Endothelial cell of umbilical vein (primary cell): ENCODE data around the gene PCMTD2. TPM values are rescaled to one million over a fixed set of nuclear protein-coding genes. Genes with fewer than 3 reads are reported as not detected.
"Not testable (repeated sequence)": the region's sequence is repeated elsewhere in the genome, so short reads cannot be mapped to it uniquely, and the experiment has no call there.

Experiments
- BruUV-seq: library from RNA; stranded (reverse); fragments of 400-500 nt; replicated peaks from 2 replicates; lab custom pipeline; 2021; lab: Mats Ljungman, UMichigan
- CTCF ChIA-PET: fragments of 300-600, 350-600 bp; sonication (Branson Sonifier 250); formaldehyde crosslinking; loops from one replicate; lab custom pipeline; 2021; ENCODE audit warnings: antibody characterized with exemption, inconsistent platforms; lab: Charles Lee
- POLR2A ChIA-PET: fragments of 300-600, 350-600 bp; sonication (Branson Sonifier 250); formaldehyde crosslinking; loops from one replicate; lab custom pipeline; 2021; ENCODE audit warnings: antibody characterized with exemption, inconsistent platforms; lab: Charles Lee
- DNase-seq: peaks from one replicate; pipeline ENCODE4 v3.0.0-alpha.2; 2011; ENCODE audit warnings: low read depth, low spot score
- FAIRE-seq: peaks from 2 replicates; lab custom pipeline; 2011; peaks lifted over from hg19 to GRCh38; lab: Jason Lieb, UNC
- H2AFZ ChIP-seq: 2 replicates; pipeline ENCODE4 v1.6.0; 2012; ENCODE audit warnings: low read depth, low read length, control low read depth, inconsistent platforms
- H3K27ac ChIP-seq: 2 replicates; pipeline ENCODE4 v1.5.1; 2011; ENCODE audit warnings: low read depth, mild to moderate bottlenecking, control low read depth, low read length, moderate library complexity; ENCODE audit not compliant: insufficient read depth
- H3K27me3 ChIP-seq, 2 experiments: 2 replicates each; pipeline versions ENCODE4 v1.6.0 to v1.6.1; 2011; ENCODE audit warnings: low read length in 2 of 2, mixed read lengths in 1 of 2; ENCODE audit not compliant: control insufficient read depth in 2 of 2, insufficient read depth in 2 of 2
- H3K36me3 ChIP-seq, 2 experiments: 2 replicates in 1 of 2; 3 replicates in 1 of 2; pipeline ENCODE4 v1.5.1; 2011; ENCODE audit warnings: low read length in 2 of 2, mild to moderate bottlenecking in 1 of 2, moderate library complexity in 1 of 2; ENCODE audit not compliant: control insufficient read depth in 2 of 2, insufficient read depth in 2 of 2; ENCODE audit errors: extremely low read depth in 1 of 2
- H3K4me1 ChIP-seq: 3 replicates; pipeline ENCODE4 v1.5.1; 2011; ENCODE audit warnings: mild to moderate bottlenecking, low read length; ENCODE audit not compliant: control insufficient read depth, insufficient read depth; ENCODE audit errors: extremely low read depth
- H3K4me2 ChIP-seq: 2 replicates; pipeline ENCODE4 v1.6.1; 2011; ENCODE audit warnings: low read length, control low read depth, mixed read lengths; ENCODE audit not compliant: insufficient read depth
- H3K4me3 ChIP-seq, 3 experiments: fragments of 200-600 bp in 1 of 3; sonication (generic), shearing (Covaris generic) in 1 of 3; replicated peaks in 1 of 3; 2 replicates each; pipeline ENCODE4 v1.5.1; 2011 to 2016; ENCODE audit warnings: control low read depth in 3 of 3, low read length in 3 of 3, mild to moderate bottlenecking in 2 of 3, inconsistent platforms in 1 of 3, low read depth in 1 of 3, moderate library complexity in 1 of 3; ENCODE audit not compliant: insufficient read depth in 1 of 3
- H3K79me2 ChIP-seq: 2 replicates; pipeline ENCODE4 v1.6.0; 2012; ENCODE audit warnings: low read length, inconsistent platforms; ENCODE audit not compliant: control insufficient read depth, insufficient read depth
- H3K9ac ChIP-seq: replicated peaks from 2 replicates; pipeline ENCODE3; 2011; ENCODE audit warnings: low read length, control low read depth; ENCODE audit not compliant: insufficient read depth; ENCODE audit errors: extremely low read depth
- H3K9me1 ChIP-seq: replicated peaks from 3 replicates; pipeline ENCODE4 v1.6.0; 2011; ENCODE audit warnings: mild to moderate bottlenecking, low read length; ENCODE audit not compliant: control insufficient read depth, insufficient read depth; ENCODE audit errors: extremely low read depth
- H3K9me3 ChIP-seq: replicated peaks from 2 replicates; pipeline ENCODE4 v1.5.1; 2012; ENCODE audit warnings: low read length, inconsistent platforms; ENCODE audit not compliant: control insufficient read depth, insufficient read depth
- H4K20me1 ChIP-seq: replicated peaks from 2 replicates; pipeline ENCODE3; 2011; ENCODE audit warnings: mild to moderate bottlenecking, low read length; ENCODE audit not compliant: control insufficient read depth, insufficient read depth; ENCODE audit errors: extremely low read depth
- dilution Hi-C: fragments of 300-500 bp; cut with MboI; formaldehyde crosslinking; loops from one replicate; pipeline ENCODE4 v1.15.0; 2019; ENCODE audit warnings: low sequenced_read_pairs; ENCODE audit not compliant: extremely low pct_ligation_motif_present
- intact Hi-C: fragments of 100-400 bp; cut with micrococcal nuclease; formaldehyde crosslinking; loops from one replicate; pipeline ENCODE4 v1.10.0; 2022
- polyA plus RNA-seq, 4 experiments: library from polyadenylated mRNA; depleted of rRNA in 3 of 4; stranded (reverse) in 3 of 4; unstranded in 1 of 4; fragments of >200 nt; gene quantifications; 2 replicates each; pipeline versions ENCODE4 v1.2.1 to v1.2.3, GENCODE V29; 2011 to 2012; ENCODE audit warnings: missing spikeins in 1 of 4
- total RNA-seq: library from RNA; stranded (reverse); gene quantifications from 2 replicates; pipeline ENCODE4 v1.2.3, GENCODE V29; 2021

The PCMTD2 gene
- total and polyA plus RNA-seq, 2 donors (not counting 3 experiments of a cell fraction or from before 2014, with no cell fraction given), result 27.4 to 45.7 TPM

GRCh38 chr20:64315884-64316283 is 60.3 kb downstream of the PCMTD2 start:
- FAIRE-seq, H3K9ac ChIP-seq, H3K4me1 ChIP-seq, intact Hi-C loops, H3K27ac ChIP-seq, CTCF ChIA-PET, H4K20me1 ChIP-seq, POLR2A ChIA-PET, dilution Hi-C loops, H3K4me3 ChIP-seq, H3K9me3 ChIP-seq, BruUV-seq, H2AFZ ChIP-seq, DNase-seq, H3K27me3 ChIP-seq, H3K9me1 ChIP-seq, H3K4me2 ChIP-seq, H3K36me3 ChIP-seq, H3K79me2 ChIP-seq: not testable (repeated sequence)

- CTCF ChIA-PET, H3K4me1 ChIP-seq, H3K4me2 ChIP-seq, H3K36me3 ChIP-seq, H3K9me3 ChIP-seq, dilution Hi-C loops, BruUV-seq, H3K4me3 ChIP-seq, POLR2A ChIA-PET, DNase-seq, H3K9me1 ChIP-seq, H3K27ac ChIP-seq, intact Hi-C loops, H2AFZ ChIP-seq, FAIRE-seq, H3K9ac ChIP-seq, H3K27me3 ChIP-seq, H3K79me2 ChIP-seq, H4K20me1 ChIP-seq: not testable (repeated sequence)
These were observed 61.0 kb downstream of the PCMTD2 start for GRCh38 chr20:64316415-64317083.

- H3K9me1 ChIP-seq, H3K9ac ChIP-seq, H3K4me2 ChIP-seq, FAIRE-seq, H4K20me1 ChIP-seq, dilution Hi-C loops, H3K4me3 ChIP-seq, DNase-seq, H3K27me3 ChIP-seq, H2AFZ ChIP-seq, H3K27ac ChIP-seq, H3K79me2 ChIP-seq, H3K4me1 ChIP-seq, H3K9me3 ChIP-seq, BruUV-seq, POLR2A ChIA-PET, intact Hi-C loops, CTCF ChIA-PET, H3K36me3 ChIP-seq: not testable (repeated sequence)
These were observed 61.8 kb downstream of the PCMTD2 start for GRCh38 chr20:64317331-64317730.

DNA sequence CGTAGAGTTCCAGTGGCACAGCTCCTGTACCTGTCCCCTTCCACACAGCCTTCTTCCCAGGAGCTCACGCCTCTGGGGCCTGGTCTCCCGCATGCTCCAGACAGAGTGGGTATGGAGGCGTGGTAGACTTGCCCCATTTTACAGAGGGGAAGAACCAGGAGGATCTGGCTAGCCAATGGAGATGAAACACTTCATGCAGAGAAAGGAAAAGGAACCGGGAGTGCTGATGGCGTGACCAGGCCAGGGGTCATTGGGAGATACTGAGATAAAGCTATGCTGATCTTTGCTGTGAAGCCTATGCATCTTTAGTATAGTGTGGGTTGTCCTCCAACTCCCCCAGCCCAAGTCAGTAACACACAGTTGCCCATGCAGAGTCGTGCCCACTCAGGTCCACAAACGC is 62.5 kb downstream of the PCMTD2 start:
- CTCF ChIA-PET, H3K9ac ChIP-seq, BruUV-seq, H3K27me3 ChIP-seq, H3K4me2 ChIP-seq, DNase-seq, H3K4me1 ChIP-seq, H4K20me1 ChIP-seq, POLR2A ChIA-PET, H3K9me1 ChIP-seq, H3K9me3 ChIP-seq, H3K36me3 ChIP-seq, intact Hi-C loops, dilution Hi-C loops, H2AFZ ChIP-seq, FAIRE-seq, H3K79me2 ChIP-seq, H3K27ac ChIP-seq, H3K4me3 ChIP-seq: not testable (repeated sequence)
